Pancreas (tissue), 10 donors: ENCODE measurements around the gene NSUN5. TPM values are rescaled to one million over a fixed set of nuclear protein-coding genes. Genes with fewer than 3 reads are reported as not detected.

ENCODE experiments used
- ATAC-seq, 4 donors: fragments of 200-7000 bp; cut with Tn5 transposase; one replicate each; pipeline versions ENCODE4 v1.8.0 to v1.9.1; 2020; ENCODE audit warnings: mild to moderate bottlenecking in 4 of 4, moderate library complexity in 4 of 4
- DNase-seq, 6 donors: peaks; one replicate each; pipeline ENCODE4 v3.0.0-alpha.2; 2020
- FAIRE-seq: peaks from 2 replicates; lab custom pipeline; 2012; peaks lifted over from hg19 to GRCh38; lab: Jason Lieb, UNC
- H3K27ac ChIP-seq, 4 donors: fragments of 200-600 bp; sonication (generic); 1 replicate in 3 of 4; 2 replicates in 1 of 4; pipeline versions ENCODE4 v1.5.0 to v1.8.0; 2020
- H3K27me3 ChIP-seq, 4 donors: fragments of 200-600 bp; one replicate each; pipeline ENCODE4 v1.8.0; 2021
- H3K36me3 ChIP-seq, 3 donors: fragments of 200-600 bp; sonication (generic) in 1 of 3; one replicate each; pipeline versions ENCODE4 v1.5.0 to v1.8.0; 2020 to 2021
- H3K4me1 ChIP-seq, 3 donors: fragments of 200-600 bp; one replicate each; pipeline ENCODE4 v1.8.0; 2021
- H3K4me3 ChIP-seq, 4 donors: fragments of 200-600 bp; sonication (generic) in 2 of 4; one replicate each; pipeline versions ENCODE4 v1.5.0 to v1.8.0; 2020 to 2021
- H3K9me3 ChIP-seq, 4 donors: fragments of 200-600 bp; one replicate each; pipeline ENCODE4 v1.8.0; 2021
- WGBS, 2 donors: extraction: QIAGEN DNeasy Blood & Tissue Kit; methylation state at CpG; one replicate each; pipeline ENCODE4 v1.1.7; 2013; 5-methylcytosine and 5-hydroxymethylcytosine counted together
- intact Hi-C, 3 donors: fragments of 100-400 bp; cut with DNase I; formaldehyde crosslinking; loops; one replicate each; pipeline versions ENCODE4 v1.11.1 to v1.14.2; 2022
- polyA plus RNA-seq, 2 donors: library from polyadenylated mRNA; stranded (reverse); fragments of 200-250 nt; gene quantifications; one replicate each; pipeline ENCODE4 v1.2.3, GENCODE V29; 2013
- total RNA-seq, 6 donors: library from RNA; stranded (reverse); fragmentation: NEBNext Ultra II Directional in 4 of 6; extraction: Animal tissue kit (Norgen Biotek cat#: 25700) in 4 of 6; gene quantifications; one replicate each; pipeline versions ENCODE4 v1.2.1 to v1.2.4, GENCODE V29; 2021 to 2023
- TF ChIP-seq, protein P1 (sequence below), 4 donors: fragments of 200-600 bp; sonication (generic) in 3 of 4; IDR thresholded peaks; one replicate each; pipeline versions ENCODE4 v1.5.0 to v1.8.0; 2021; ENCODE audit warnings: antibody characterized with exemption in 4 of 4
- donor health status: healthy with polysubstance abuse.
- donor health status: DM: no; HTN: no; CAD: no; lungs with moderate emphysema.
- donor health status: DM: no; HTN: no; CAD: no.
- donor health status: control.
- donor health status: control.
- donor health status: Bipolar disorder and iron deficiency.
- donor health status: DM: yes; HTN: yes; CAD: no.
- donor health status: DM: no; HTN: no; CAD: no.
- donor health status: DM: no; HTN: no; CAD: no.
- donor health status: DM: yes; HTN: yes; CAD: no.

The NSUN5 gene
- total and polyA plus RNA-seq, 8 donors, result 11.4 to 35.3 (median 17.9) TPM

DNA sequence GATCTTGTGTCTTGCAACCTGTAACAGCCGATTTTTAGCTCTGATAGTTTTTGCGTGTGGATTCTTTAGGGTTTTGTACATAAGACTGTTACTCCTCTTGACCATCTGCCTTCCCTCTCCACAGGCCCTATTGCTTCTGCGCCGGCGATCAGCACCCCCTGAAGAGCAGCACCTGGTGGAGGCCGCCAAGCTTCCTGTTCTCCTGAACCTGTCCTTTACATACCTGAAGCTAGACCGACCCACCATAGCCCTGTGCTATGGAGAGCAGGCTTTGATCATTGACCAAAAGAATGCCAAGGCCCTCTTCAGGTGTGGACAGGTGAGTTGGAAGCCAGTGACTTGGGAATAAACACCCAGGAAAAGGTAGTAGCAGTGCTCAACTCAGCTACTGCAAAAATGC, 31.9 kb upstream of the NSUN5 start:
- no peak for DNase-seq
- Histone ChIP-seq H3K9me3 (no peaks in the 10 kb centered on the region), H3K4me3 (no peak overlapping the region), H3K27me3 (no peaks in the 10 kb centered on the region), H3K36me3 (no peaks in the 10 kb centered on the region), H3K4me1 (no peaks in the 10 kb centered on the region), H3K27ac (no peak overlapping the region)
- intact Hi-C loops, result loop anchor here in 1 of 3 donors (10.0 kb wide), 1 partner anchor 104 kb away; no protein-coding TSS in a partner anchor
- TF ChIP-seq, protein P1, sequence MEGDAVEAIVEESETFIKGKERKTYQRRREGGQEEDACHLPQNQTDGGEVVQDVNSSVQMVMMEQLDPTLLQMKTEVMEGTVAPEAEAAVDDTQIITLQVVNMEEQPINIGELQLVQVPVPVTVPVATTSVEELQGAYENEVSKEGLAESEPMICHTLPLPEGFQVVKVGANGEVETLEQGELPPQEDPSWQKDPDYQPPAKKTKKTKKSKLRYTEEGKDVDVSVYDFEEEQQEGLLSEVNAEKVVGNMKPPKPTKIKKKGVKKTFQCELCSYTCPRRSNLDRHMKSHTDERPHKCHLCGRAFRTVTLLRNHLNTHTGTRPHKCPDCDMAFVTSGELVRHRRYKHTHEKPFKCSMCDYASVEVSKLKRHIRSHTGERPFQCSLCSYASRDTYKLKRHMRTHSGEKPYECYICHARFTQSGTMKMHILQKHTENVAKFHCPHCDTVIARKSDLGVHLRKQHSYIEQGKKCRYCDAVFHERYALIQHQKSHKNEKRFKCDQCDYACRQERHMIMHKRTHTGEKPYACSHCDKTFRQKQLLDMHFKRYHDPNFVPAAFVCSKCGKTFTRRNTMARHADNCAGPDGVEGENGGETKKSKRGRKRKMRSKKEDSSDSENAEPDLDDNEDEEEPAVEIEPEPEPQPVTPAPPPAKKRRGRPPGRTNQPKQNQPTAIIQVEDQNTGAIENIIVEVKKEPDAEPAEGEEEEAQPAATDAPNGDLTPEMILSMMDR (IDR thresholded peaks at IDR 0.05), result no peak
- no peak for ATAC-seq
- WGBS, 2 donors, result 75 to 82% methylated on average over 7 of the region's 7 CpGs
- FAIRE-seq, result no peak

DNA sequence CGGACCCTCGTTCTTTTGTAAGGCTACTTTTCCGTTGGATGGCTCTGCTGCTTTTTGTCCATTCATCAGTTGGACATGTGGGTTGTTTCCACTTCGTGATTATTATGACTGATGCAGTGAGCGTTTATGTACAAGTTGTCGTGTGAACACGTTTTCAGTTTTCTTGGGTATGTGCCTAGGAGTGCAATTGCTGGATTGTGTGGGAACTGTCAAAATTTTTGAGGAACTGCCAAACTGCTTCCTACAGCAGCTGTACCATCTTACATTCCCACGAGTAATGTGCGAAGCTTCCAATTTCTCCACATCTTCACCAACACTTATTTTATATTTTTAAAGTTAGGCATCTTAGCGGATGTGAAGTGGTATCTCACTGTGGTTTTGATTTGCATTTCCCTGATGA, 29.7 kb upstream of the NSUN5 start:
- no peaks in the 10 kb centered on the region for H3K4me1 ChIP-seq
- no peak for DNase-seq
- no peaks in the 10 kb centered on the region for H3K9me3 ChIP-seq
- no peaks in the 10 kb centered on the region for H3K27me3 ChIP-seq
- TF ChIP-seq, protein P1 (IDR thresholded peaks at IDR 0.05), result no peak
- 66 to 69% methylated on average over 10 of the region's 10 CpGs for whole genome bisulfite sequencing, 2 donors
- ATAC-seq, result no peak
- H3K36me3 ChIP-seq, result no peaks in the 10 kb centered on the region
- FAIRE-seq, result no peak
- no peak overlapping the region for H3K27ac ChIP-seq
- intact Hi-C loops, result no loop called here
- H3K4me3 ChIP-seq, result no peak overlapping the region

DNA sequence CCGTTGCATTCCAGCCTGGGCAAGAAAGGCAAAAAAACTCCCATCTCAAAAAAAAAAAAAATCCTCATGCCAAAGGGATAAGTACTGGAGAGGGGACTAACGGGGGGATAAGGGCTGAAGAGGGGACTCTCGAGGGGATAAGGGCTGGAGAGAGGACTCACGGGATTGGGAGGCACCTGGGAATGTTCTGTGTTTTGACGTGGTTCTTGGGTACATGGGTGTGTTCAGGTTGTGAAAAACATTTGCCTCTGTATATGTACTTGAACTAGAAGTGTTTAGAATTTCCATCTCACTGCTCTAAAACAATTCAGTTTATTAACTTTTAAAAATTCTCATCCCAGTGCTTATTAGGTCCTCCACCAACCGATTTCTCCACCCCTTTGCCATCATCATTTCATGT, 23.8 kb upstream of the NSUN5 start:
- Histone ChIP-seq H3K27me3 (no peaks in the 10 kb centered on the region), H3K4me1 (no peaks in the 10 kb centered on the region), H3K9me3 (no peaks in the 10 kb centered on the region), H3K4me3 (no peak overlapping the region), H3K27ac (no peak overlapping the region), H3K36me3 (no peaks in the 10 kb centered on the region)
- DNase-seq, result no peak
- TF ChIP-seq, protein P1 (IDR thresholded peaks at IDR 0.05), result no peak
- no peak for FAIRE-seq
- WGBS, 2 donors, result 77 to 81% methylated on average over 6 of the region's 6 CpGs
- intact Hi-C loops, result no loop called here
- no peak for ATAC-seq

DNA sequence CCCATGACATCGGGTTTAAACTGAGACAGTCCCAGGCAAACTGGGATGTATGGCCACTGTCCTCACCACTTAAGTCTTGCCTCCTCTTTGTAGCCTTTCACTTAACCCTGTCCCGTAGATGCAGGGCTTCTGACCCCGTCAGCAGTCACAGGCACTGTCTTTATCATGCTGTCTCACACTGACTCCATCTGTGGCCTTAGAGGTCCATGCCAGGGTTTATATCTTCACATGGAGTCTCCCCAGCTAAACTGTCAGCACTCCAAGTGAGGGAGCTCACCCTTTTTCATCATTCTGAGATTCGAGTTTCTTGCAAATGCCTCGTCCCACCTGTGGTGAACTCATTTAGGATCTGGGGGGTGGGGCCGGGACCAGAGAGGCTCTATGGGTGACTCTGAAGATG, 22.1 kb upstream of the NSUN5 start:
- DNase-seq, result no peak
- Histone ChIP-seq H3K27ac (no peak overlapping the region), H3K4me3 (no peak overlapping the region), H3K9me3 (no peaks in the 10 kb centered on the region), H3K36me3 (no peaks in the 10 kb centered on the region), H3K27me3 (no peaks in the 10 kb centered on the region), H3K4me1 (peaks cover 0 to 1% (median 0%) of the 10 kb centered on the region in 3 donors)
- ATAC-seq, result no peak
- WGBS, 2 donors, result 55 to 68% methylated on average over 6 of the region's 6 CpGs
- TF ChIP-seq, protein P1 (IDR thresholded peaks at IDR 0.05), result no peak
- no peak for FAIRE-seq
- intact Hi-C loops, result no loop called here

DNA sequence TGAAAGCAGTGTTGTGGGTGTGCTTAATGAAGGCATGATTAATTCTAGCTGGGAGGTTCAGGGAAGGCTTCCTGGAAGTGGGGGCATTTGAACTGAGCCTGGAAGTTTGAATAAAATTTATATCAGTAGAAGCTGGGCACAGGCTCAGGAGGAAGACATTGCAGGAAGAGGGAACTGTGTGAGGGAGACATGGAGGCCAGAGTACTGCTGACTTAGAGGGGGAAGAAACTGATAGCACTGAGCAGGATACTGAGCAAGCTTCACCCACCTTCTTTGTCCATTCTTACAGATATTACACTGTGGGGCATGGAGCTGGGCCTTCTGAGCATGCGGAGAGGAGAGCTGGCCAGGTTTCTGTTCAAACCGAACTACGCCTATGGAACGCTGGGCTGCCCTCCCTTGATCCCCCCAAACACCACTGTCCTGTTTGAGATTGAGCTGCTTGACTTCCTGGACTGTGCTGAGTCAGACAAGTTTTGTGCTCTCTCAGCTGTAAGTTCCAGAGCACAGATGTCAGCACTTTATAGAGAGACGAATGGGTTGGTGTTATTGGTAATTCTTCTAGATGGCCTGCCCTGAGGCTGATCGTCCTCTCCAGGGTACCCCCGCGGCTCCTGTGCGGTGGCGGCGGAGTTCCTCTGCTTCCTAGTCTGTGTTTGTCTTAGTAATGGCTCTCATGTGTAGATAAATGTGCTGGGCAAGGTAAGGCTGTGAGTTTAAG, 21.4 kb upstream of the NSUN5 start:
- intact Hi-C loops, result no loop called here
- WGBS, 2 donors, result 68 to 73% methylated on average over 11 of the region's 11 CpGs
- H3K27me3 ChIP-seq, result no peaks in the 10 kb centered on the region
- H3K27ac ChIP-seq, result no peak overlapping the region
- peaks cover 0 to 3% (median 0%) of the 10 kb centered on the region in 3 donors for H3K4me1 ChIP-seq
- peak in 1 of 4 donors; percentile 38 for ATAC-seq
- H3K9me3 ChIP-seq, result no peaks in the 10 kb centered on the region
- H3K4me3 ChIP-seq, result no peak overlapping the region
- TF ChIP-seq, protein P1 (IDR thresholded peaks at IDR 0.05), result no peak
- no peak for FAIRE-seq
- DNase-seq, result no peak
- no peaks in the 10 kb centered on the region for H3K36me3 ChIP-seq
